K562 (cell line): ENCODE results near the gene SOS1. TPM values are rescaled to one million over a fixed set of nuclear protein-coding genes. Genes with fewer than 3 reads are reported as not detected.
A peak's percentile ranks its signal among the peaks of the same experiment; 100 is the strongest.

Experiments
- HLTF ChIP-seq: fragments of 450-650 bp; IDR thresholded peaks from 2 replicates; pipeline ENCODE4 v1.6.1; 2016
- MAX ChIP-seq: sonication (generic); formaldehyde crosslinking; IDR thresholded peaks from 2 replicates; pipeline ENCODE4 v1.9.0; 2022; ENCODE audit warnings: mild to moderate bottlenecking, missing genetic modification reagents
- MECOM ChIP-seq: fragments of 250-450 bp; sonication (Bioruptor Pico); IDR thresholded peaks from 2 replicates; pipeline ENCODE4 v1.8.0; 2022; ENCODE audit warnings: inconsistent platforms
- NCOA1 ChIP-seq: fragments of 450-650 bp; IDR thresholded peaks from 2 replicates; pipeline ENCODE4 v1.6.1; 2016; ENCODE audit warnings: low read depth
- NFRKB ChIP-seq: fragments of 450-650 bp; IDR thresholded peaks from 2 replicates; pipeline ENCODE4 v1.6.1; 2016; ENCODE audit warnings: low read depth
- POLR2A ChIP-seq: fragments of 450-650 bp; conservative IDR thresholded peaks from 2 replicates; pipeline ENCODE4 v1.6.1; 2016
- ZBTB40 ChIP-seq, 2 experiments: fragments of 450-650 bp in 1 of 2; sonication (generic) in 1 of 2; formaldehyde crosslinking in 1 of 2; IDR thresholded peaks; 2 replicates each; pipeline versions ENCODE4 v1.7.1 to v1.9.0; 2016 to 2022; ENCODE audit warnings: inconsistent platforms in 1 of 2, mild to moderate bottlenecking in 1 of 2, missing genetic modification reagents in 1 of 2
- ZNF518B ChIP-seq: fragments of 250-450 bp; sonication (Bioruptor Pico); IDR thresholded peaks from 2 replicates; pipeline ENCODE4 v1.5.0; 2021; ENCODE audit warnings: mild to moderate bottlenecking, moderate library complexity
- polyA plus RNA-seq, 8 experiments: library from polyadenylated mRNA; depleted of rRNA in 4 of 8; stranded (reverse) in 5 of 8; unstranded in 3 of 8; fragments of >200 nt; fragmentation: Nextera tagmentation in 2 of 8; fragmentation: Illumina TruSeq in 1 of 8; extraction: Ambion mirVana in 2 of 8; extraction: Trizol in 1 of 8; gene quantifications; 2 replicates each; pipeline versions ENCODE4 v1.2.1 to v1.2.3, GENCODE V29; 2011 to 2014; ENCODE audit warnings: inconsistent platforms in 1 of 8, missing spikeins in 1 of 8
- total RNA-seq, 7 experiments: library from RNA; depleted of rRNA in 6 of 7; stranded (reverse); fragments of >200 nt in 6 of 7; fragmentation: Illumina TruSeq in 2 of 7; extraction: Trizol in 2 of 7; gene quantifications; 2 replicates each; pipeline versions ENCODE4 v1.2.1 to v1.2.3, GENCODE V29; 2011 to 2021; ENCODE audit warnings: low replicate concordance in 1 of 7
- TF ChIP-seq, protein P1 (sequence below): fragments of 450-650 bp; IDR thresholded peaks from 2 replicates; pipeline ENCODE4 v1.7.1; 2018; ENCODE audit warnings: mild to moderate bottlenecking, low read depth; ENCODE audit not compliant: partially characterized antibody

The SOS1 gene
- total and polyA plus RNA-seq, 9 of the 15 experiments (the other 6 are each of a cell fraction or from before 2014, with no cell fraction given) = 2.5 to 27.1 (median 16.3) TPM

- TF ChIP-seq ZBTB40 (IDR thresholded peaks at IDR 0.05) (no peak; the same call in 1 of the 2 replicates), ZBTB40 (CRISPR knock-in tag; IDR thresholded peaks at IDR 0.05) (no peak), ZNF518B (CRISPR knock-in tag) (no peak), MECOM (CRISPR knock-in tag) (peak; percentile 89), NCOA1 (no peak; the same call in 1 of the 2 replicates), NFRKB (peak; percentile 91), POLR2A (no peak), MAX (CRISPR knock-in tag) (peak; percentile 77), HLTF (no peak)
- TF ChIP-seq, protein P1, sequence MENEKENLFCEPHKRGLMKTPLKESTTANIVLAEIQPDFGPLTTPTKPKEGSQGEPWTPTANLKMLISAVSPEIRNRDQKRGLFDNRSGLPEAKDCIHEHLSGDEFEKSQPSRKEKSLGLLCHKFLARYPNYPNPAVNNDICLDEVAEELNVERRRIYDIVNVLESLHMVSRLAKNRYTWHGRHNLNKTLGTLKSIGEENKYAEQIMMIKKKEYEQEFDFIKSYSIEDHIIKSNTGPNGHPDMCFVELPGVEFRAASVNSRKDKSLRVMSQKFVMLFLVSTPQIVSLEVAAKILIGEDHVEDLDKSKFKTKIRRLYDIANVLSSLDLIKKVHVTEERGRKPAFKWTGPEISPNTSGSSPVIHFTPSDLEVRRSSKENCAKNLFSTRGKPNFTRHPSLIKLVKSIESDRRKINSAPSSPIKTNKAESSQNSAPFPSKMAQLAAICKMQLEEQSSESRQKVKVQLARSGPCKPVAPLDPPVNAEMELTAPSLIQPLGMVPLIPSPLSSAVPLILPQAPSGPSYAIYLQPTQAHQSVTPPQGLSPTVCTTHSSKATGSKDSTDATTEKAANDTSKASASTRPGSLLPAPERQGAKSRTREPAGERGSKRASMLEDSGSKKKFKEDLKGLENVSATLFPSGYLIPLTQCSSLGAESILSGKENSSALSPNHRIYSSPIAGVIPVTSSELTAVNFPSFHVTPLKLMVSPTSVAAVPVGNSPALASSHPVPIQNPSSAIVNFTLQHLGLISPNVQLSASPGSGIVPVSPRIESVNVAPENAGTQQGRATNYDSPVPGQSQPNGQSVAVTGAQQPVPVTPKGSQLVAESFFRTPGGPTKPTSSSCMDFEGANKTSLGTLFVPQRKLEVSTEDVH = peak; percentile 26
These were observed 29.3 kb upstream of the SOS1 start (continued) for GRCh38 chr2:39150102-39150562.
